C4-2B (cell line): ENCODE results near the gene CFAP65.

ENCODE experiments used
- H3K27ac ChIP-seq: fragments of 450-650 bp; 2 replicates; pipeline ENCODE4 v1.5.1; 2017
- CTCF ChIP-seq: fragments of 450-650 bp; conservative IDR thresholded peaks from 2 replicates; pipeline ENCODE4 v1.5.1; 2017; ENCODE audit warnings: mild to moderate bottlenecking
- ZFX ChIP-seq: fragments of 450-650 bp; IDR thresholded peaks from 2 replicates; pipeline ENCODE4 v1.6.1; 2017

Gene CFAP65

GRCh38 chr2:219025637-219026585 lies 15.4 kb downstream of the CFAP65 start:
- TF ChIP-seq CTCF (no peak), ZFX (no peak)
- no peak overlapping the region for H3K27ac ChIP-seq

DNA sequence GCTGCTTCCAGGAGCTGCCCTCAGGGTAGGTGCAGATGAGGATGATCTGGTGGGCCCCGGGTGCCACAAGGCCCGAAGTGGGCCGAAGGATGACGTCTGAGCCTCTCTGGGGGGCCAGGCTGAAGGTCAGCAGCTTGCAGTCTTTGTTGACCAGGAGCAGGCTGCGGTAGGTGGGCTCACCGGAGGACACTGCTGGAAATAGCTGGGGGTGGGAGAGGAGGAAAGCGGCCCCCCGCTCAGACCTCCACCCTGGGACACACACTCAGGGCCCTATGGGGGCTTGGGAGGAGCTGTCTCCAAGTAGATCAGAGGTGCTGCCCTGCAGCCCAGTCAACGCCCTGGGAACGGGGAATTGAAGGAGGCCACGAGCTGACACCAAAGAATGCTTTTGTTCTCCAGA lies 17.3 kb downstream of the CFAP65 start:
- TF ChIP-seq CTCF (no peak), ZFX (no peak)
- H3K27ac ChIP-seq = no peak overlapping the region

DNA sequence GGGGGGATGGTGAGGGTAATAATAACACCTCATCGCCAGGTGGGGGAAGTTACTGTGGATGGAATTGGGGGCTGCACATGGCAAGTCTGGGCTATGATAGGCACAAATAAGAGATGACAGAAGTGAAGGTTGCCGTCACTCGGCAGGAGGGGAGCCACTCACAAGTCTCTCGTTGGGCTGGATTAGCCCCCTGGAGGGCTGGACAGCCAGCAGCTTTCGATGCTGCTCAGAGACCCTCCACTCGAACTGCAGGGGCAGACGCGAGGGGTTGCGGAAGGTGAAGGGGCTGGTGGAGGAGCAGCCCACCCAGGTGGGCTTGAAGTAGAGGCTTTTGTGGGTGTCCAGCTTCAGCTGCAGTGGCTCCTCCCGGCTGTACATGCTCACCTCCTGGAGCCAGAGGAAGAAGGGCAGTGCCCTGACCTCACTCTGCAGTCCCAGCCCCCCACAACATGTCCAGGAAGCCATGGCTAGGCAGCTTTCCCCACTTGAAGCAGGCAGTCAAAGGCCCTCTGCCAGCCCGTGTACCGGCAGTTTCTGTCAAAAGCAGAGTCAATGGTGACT lies 18.2 kb downstream of the CFAP65 start:
- TF ChIP-seq ZFX (no peak), CTCF (no peak)
- no peak overlapping the region for H3K27ac ChIP-seq

GRCh38 chr2:219022616-219023015 lies 18.7 kb downstream of the CFAP65 start:
- TF ChIP-seq CTCF (no peak), ZFX (no peak)
- no peak overlapping the region for H3K27ac ChIP-seq

GRCh38 chr2:219022041-219022440 lies 19.3 kb downstream of the CFAP65 start:
- TF ChIP-seq ZFX (no peak), CTCF (no peak)
- H3K27ac ChIP-seq = no peak overlapping the region

GRCh38 chr2:219021591-219021990 lies 19.7 kb downstream of the CFAP65 start:
- no peak overlapping the region for H3K27ac ChIP-seq
- TF ChIP-seq CTCF (no peak), ZFX (no peak)
